GM18519 (cell line): ENCODE measurements around the gene SLC17A2.

Source experiments
- ATAC-seq: cut with Tn5 transposase; IDR thresholded peaks from one replicate; pipeline ENCODE4 v1.9.1; 2021; ENCODE audit warnings: mild to moderate bottlenecking, moderate library complexity; ENCODE audit not compliant: unreplicated experiment, low FRiP score

Gene SLC17A2, protein sequence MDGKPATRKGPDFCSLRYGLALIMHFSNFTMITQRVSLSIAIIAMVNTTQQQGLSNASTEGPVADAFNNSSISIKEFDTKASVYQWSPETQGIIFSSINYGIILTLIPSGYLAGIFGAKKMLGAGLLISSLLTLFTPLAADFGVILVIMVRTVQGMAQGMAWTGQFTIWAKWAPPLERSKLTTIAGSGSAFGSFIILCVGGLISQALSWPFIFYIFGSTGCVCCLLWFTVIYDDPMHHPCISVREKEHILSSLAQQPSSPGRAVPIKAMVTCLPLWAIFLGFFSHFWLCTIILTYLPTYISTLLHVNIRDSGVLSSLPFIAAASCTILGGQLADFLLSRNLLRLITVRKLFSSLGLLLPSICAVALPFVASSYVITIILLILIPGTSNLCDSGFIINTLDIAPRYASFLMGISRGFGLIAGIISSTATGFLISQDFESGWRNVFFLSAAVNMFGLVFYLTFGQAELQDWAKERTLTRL

DNA sequence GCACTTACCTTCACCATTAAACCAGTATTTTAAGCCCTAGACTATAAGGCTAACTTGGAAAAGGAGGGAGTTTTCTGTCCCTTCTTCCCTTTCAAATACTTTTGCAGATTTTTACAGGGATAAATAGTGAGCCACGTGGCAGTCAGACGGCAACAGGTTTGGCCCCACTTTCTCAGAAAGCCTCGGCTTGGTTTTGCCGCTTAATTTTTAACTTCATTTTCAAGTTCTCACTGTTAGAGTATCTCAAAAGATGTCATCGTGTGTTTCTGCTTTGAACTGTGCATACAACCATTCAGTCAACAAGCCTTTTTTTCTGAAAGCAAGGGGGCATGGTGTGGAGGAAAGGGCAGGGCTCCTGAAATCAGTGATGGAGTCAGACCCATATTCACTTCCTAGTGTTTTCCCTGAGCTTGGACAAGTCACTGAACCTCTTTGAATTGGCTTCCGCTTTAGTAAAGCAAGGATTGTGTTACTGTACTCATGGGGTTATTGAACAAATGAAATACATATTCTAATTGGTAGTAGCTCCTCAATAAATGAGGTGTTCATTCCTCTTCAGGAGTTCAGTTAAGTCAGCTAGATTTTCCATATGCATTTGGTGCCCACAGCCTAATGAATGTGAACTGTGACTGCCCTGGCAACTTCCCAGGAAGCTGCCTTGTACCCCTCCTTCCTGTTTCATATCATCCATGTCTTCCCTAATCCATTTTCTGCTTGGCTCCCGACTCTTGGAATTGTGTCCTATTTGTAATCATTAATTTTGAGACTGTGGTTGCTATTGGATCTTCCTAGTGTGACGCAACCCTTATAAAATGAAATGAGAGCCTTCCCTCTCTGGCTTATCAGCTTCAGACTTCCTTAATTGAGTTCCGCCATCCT is at the start of gene SLC17A2:
Gene SLC17A2, minus strand, starts transcription at position 160 of the 879 bp plus-strand sequence. CDS start 4,895 bp downstream, outside the sequence.
- ATAC-seq: no peak

DNA sequence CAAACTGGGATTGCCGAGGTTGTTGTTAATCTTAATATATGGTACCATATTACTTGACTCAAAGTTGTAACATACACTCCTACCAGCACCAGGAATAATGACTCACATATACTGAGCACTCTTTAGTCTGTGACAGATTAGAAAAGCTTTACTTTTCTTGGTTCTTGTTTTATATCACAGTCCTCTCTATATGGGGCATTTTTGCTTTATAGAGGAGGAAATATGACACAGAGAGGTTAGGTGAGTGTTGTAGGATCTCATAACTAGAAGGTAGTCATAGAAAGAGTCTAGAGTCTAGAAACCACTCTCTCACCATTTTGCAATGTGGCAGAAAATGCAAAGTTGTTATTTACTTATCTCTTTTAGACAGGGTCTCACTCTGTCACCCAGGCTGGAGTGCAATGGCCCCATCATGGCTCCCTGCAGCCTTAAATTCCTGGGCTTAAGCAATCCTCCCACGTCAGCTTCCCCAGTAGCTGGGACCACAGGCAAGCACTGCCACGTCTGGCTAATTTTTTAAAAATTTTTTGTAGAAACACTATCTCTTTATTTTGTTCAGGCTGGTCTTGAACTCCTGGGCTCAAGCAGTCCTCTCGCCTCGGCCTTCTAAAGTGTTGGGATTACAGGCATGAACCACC is 45.6 kb upstream of the SLC17A2 start:
- ATAC-seq: no peak

DNA sequence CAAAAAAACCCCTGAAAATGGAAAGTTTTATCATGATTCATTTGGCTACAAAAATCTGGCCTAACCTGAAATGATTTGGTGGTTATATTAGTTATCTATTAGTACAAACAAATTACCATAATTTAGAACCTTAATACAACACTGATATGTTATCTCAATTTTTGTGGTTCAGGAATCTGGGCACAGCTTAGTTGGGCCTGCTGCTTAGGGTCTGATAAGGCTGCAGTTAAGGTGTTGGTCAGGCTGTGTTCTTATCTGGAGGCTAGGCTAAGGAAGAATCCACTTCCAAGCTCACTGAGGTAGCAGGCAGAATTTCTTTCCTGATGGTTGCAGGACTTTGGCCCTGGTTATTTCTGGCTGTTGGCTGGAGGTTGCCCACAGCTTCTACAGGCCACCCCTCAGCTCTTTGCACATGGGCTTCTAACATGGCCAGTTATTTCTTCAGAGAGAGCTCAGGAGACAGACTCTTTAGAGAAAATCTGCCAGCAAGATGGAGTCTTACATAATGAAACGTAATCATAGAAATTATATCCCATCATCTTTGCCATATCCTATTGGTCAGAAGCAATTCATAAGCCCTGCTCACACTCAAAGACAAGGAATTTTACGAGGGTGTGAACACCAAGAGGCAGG is 43.5 kb upstream of the SLC17A2 start:
- no peak for ATAC-seq

DNA sequence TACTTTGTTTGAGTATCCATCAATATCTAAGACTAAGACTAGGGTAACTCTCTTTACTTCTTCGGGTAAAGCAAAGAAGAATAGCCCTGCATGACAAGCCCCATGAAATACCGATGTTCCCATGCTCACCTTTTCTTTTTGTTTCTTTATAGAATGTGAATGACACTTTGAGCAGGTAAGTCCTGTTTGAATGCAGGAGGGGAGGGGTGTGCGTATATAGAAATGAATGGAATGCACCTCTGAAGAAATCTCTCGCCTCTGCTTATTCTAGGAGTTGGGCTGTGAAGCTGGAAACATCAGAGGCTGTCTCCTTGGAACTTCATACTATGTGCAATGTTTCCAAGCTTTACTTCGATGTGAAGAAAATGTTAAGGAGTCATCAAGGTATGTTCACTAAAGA is 42.4 kb upstream of the SLC17A2 start:
- no peak for ATAC-seq

DNA sequence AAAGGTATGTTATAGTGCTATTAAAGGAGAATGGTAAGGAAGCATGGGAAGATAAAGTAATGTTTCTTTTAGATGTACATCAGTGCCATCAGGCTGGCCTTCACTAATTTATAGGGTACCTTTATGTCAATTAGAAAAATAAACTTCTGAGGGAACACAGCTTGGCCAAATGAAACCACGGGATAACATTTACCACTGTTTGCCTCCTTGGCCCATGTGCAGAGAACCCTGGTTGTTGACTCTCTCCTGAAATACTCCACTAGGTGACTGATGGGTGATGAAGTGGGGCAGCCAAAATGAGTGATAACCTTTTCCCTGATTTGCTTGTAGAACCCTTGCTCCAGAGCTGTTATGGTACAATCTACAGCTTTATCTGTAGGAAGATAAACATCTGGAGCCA is 41.6 kb upstream of the SLC17A2 start:
- no peak for ATAC-seq

DNA sequence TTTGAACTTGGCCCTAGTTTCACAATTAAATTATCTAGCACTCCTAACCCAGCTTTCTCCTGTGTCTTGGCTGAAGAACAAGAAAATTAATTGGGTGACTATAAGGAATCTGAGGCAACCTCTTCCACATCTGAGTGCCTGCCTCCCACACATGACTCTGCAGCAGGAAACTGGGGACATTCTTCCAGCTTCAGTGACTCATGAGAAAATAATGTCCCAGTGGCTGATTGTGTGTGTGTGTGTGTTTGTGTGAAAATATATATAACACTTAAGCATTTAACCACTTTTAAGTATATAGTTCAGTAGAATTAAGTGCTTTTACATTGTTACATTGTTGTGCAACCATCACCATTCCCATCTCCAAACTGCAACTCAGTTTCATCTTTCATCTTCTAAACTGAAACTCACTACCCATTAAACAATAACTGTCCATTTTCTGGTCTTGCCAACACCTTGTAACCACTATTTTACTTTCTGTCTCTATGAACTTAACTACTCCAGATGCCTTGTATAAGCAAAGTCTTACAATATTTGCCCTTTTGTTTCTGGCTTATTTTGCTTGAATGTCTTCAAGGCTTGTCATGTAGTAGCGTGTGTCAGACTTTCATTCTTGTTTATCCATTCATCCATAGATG is 40.8 kb upstream of the SLC17A2 start:
- no peak for ATAC-seq

DNA sequence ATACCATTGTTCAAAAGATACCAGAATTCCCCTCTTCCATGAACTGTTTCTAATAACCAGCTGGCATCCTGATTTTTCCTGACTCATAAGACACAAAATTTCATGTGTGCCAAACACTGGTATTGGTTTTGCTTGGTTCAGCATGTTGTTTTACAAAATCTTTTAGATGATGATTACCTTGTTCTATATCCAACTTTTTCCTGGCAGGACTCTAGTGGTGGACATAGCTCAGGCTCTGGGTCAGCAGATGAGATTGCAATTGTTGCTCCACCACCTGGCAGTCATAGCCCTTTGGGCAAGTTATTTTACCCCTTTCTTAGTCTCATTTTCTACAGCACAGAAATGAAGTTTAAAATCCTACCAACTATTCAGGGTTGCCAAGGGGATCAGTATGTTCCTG is 38.3 kb upstream of the SLC17A2 start:
- ATAC-seq: no peak

DNA sequence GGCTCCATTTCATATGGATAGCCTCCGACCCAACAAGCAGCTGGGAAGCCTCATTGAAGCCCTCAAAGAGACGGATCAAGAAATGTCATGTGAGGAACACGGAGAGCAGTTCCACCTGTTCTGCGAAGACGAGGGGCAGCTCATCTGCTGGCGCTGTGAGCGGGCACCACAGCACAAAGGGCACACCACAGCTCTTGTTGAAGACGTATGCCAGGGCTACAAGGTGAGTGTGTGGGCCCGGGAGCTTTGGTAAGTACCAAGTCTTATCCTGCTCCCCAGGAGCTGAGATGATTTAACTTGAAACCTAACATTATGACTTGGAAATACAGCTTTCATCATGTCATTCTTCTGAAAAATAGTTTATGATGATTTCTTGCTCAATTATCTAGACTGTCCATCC is 36.2 kb upstream of the SLC17A2 start:
- no peak for ATAC-seq

DNA sequence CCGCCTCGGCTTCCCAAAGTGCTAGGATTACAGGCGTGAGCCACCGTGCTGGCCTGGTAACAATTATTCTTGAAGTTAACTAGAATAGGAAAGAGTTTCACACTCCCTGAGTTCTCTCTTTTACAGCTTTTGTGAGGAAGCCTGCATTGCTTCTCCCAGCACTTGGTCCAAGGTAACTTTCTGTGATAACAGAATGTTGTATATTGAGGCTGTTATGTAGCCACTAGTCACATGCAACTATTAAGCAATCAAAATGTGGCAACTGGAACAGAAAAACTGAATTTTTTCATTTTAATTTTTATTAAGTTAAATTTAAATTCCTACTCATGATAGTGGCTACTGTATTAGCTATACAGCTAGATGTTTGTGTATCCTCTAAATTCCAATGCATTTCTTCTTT is 34.6 kb upstream of the SLC17A2 start:
- no peak for ATAC-seq

DNA sequence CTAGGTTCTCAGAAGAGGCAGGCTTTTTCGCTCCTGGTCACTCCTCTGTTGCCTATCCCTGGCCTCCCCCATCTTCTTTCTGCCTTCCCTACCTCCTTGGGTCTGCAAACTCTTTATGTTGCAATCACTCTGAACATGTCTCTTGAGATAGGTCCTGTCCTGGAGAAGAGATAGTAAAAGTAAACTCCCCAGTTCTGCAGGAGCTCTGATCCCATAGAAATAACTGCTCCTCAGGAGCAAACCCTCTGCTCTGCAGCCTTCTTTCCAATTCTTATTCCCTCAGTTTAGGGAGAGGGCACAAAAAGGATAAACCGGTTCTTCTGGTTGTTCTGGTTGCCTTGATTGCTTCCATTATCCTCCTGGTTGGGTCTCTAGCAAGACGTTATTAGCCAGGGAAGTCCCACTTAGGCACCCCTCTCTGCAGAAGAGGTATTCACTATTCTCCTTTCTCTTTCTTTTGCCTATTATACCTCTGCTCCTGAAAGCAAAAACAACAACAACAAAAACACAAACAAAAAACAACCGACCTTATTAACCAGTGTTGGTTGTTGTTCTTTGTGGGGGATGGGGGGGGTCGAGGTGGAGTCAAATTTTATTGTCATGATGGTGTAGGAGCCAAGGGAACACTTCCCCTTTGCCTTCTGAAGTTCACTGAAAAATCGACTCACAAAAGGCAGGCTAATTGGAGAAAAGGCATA is 33.1 kb upstream of the SLC17A2 start:
- no peak for ATAC-seq

DNA sequence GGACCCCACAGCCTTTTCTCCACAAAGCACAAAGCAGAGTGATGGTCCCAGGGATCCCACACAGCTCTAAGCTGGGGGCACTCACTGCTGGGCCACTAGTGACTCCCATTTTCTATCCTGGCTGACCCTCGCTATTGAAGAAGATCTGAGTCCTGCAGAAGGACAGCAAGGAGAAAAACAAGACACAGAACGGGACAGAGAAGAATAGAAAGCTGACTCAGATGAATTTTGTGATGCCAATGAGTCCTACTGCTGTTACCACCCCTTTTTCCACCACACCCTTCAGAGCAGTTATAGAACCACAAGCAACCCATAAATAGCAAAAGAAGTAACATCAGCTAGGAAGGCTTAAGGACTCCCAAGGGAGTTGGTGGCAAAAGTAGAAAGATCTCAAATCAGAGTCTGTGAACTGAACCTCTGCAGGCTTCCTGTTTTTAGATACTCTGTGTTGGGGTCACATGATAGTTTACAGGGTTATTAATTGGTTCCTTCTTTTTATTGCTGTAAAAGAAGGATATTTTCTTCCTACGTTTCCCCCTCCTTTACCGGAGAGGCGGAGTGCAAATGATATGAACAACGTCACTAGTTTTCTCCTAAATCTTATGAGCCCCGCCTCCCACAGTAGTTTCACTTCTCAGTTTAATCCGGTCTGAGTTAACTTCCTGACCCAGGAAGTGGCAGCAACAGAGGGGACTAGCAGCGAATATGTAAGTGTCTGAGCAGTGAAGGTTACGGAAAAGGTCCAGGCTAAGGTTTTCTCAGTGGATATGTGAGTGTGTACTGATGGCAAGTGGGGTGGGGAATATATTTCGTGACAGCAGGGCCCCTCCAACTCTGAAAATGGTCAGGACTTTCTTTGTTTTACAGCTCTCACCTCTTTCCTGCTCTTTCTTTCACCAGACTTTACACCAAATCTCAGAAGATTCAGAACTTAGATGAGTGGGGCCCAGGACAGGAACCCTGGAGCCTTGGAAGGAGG is 31.9 kb upstream of the SLC17A2 start, which contains the start of gene TRIM38:
Gene TRIM38, plus strand, starts transcription at position 654 of the 979 bp plus-strand sequence. CDS start 3,721 bp downstream, outside the sequence.
- peak; percentile 74 for ATAC-seq

DNA sequence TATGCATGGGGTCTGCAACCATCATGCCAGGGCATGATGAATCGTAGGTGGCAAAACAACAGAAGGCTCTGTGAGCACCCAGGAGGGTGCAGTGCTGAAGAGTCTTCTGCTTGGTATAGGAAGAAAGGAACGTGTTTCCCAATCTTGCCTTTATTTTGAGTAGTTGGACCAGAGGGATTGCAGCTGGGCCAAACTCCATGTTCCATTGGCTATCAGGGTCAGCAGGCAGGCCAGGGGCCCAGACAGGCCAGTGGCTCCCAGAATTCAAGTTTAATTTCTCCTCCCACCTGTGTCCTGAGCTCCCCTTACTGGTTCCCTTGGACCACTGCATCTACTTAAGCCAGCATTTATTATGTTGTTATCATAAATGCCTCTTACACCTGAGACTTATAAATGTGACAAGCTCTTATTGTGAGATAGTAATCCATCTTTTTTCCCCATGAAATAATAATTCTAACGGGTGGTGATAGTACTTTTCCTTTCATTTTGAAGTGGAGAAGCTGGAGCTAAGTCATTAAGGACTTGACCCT is 31.2 kb upstream of the SLC17A2 start:
- ATAC-seq: no peak

DNA sequence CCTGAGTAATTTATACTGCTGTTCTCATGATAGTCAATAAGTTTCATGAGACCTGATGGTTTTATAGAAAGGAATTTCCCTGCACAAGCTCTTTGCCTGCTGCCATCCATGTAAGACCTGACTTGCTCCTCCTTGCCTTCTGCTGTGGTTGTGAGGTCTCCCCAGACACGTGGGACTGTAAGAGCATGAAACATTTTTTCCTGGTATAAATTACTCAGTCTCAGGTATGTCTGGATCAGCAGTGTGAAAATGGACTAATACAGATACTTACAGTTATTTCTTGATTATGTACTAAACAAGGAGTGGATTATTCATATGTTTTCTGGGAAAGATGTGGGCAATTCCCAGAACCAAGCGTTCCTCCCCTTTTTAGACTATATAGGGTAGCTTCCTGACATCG is 30.2 kb upstream of the SLC17A2 start:
- no peak for ATAC-seq

DNA sequence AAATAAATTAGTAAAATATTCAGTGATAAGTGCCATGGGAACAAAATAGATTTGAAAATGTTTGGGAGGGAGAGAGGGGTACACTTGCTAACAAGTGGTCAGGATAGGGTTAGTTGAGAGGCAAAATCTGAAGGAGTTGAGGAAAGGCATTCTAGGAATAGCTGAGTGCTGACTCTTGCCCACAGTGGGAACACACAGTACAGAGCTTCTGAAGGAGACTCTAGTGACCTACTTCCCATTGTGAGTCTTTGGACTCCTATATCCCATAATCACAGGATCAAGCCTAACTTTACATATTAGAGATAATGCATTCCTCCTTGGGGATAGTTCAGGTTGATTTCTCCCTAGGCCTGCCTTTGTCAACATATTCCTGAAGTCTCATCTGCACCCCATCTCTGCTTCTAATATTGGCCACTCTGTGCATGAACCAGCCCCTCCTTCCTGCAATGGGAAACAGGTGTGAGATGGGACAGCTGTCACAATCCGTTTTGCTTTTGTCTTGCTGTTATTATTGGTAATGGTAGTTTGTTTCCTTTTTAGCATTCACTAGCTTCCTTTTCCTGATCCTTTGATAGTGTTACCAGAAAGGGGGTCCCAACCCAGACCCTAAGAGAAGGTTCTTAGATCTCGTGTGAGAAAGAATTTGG is 29.5 kb upstream of the SLC17A2 start:
- no peak for ATAC-seq

DNA sequence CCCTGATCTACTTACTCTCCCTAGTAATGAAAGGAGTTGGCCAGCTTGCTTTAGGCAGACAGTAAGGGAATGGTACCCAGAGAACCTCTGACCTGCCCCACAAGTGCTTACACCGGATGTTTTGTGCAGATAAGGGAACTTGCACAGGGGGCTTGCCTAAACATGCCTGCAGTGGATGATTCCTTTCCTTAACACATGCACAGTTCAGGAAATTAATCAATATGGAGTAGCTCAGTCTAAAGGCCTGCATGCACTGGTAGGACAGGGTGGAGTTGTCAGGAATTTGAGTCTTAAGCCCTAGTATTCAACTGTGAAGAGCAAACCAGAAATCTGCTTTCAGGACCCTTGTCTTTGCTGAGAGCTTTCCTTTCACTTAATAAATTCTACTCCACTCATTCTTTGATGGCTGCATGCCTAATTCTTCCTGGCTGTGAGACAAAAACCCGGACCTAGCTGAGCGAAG is 28.2 kb upstream of the SLC17A2 start:
- ATAC-seq: no peak

DNA sequence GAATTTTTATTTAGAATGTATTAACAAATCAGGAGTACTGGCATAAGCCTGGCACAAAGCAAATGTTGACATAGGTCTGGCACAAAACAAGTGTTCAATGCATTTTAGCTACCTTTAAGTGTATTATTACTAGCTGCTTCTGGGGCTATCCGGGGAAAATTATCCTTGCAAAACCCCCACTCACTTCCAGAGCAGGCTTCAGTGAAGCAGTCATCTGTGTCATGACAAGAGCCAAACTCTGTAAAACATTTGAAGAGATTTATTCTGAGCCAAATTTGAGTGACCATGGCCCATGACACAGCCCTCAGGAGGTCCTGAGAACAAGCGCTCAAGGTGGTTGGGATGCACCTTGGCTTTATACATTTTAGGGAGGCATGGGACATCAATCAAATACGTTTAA is 25.7 kb upstream of the SLC17A2 start:
- ATAC-seq: no peak

DNA sequence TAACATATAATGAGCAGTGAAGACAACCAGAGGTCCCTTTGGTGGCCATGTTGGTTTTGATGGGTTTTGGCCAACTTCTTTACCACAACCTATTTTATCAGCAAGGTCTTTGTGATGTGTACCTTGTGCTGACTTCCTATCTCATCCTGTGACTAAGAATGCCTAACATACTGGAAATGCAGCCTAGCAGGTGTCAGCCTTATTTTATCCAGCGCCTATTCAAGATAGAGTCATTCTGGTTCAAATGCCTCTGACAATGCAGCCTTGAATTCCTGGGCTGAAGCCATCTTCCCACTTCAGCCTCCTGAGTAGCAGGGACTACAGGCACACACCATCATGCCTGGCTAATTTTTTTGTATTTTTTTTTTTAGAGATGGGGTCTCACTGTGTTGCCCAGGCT is 24.3 kb upstream of the SLC17A2 start:
- ATAC-seq: no peak
